AML-193 (cell line): ENCODE results near the gene ADAMTS3.

Experiments
- DNase-seq, 2 experiments: peaks; one replicate each; lab custom pipeline; 2025; lab: John Stamatoyannopoulos, UW

Gene ADAMTS3

GRCh38 chr4:72408568-72408967, 160.5 kb downstream of the ADAMTS3 start:
- DNase-seq: no peak

GRCh38 chr4:72405417-72405816, 163.6 kb downstream of the ADAMTS3 start:
- no peak for DNase-seq

GRCh38 chr4:72397314-72397713, 171.7 kb downstream of the ADAMTS3 start:
- DNase-seq: no peak

- DNase-seq: no peak
Measured at GRCh38 chr4:72394012-72394663, 174.9 kb downstream of the ADAMTS3 start.

GRCh38 chr4:72391281-72391680, 177.7 kb downstream of the ADAMTS3 start:
- no peak for DNase-seq

- DNase-seq: no peak
Measured at GRCh38 chr4:72390409-72390808, 178.6 kb downstream of the ADAMTS3 start.

GRCh38 chr4:72388521-72388920, 180.5 kb downstream of the ADAMTS3 start:
- no peak for DNase-seq

- DNase-seq: no peak
Measured at GRCh38 chr4:72387959-72388358, 181.1 kb downstream of the ADAMTS3 start.

- no peak for DNase-seq
Measured at GRCh38 chr4:72383439-72383838, 185.6 kb downstream of the ADAMTS3 start.

GRCh38 chr4:72378901-72379300, 190.1 kb downstream of the ADAMTS3 start:
- no peak for DNase-seq

GRCh38 chr4:72377491-72378194, 191.4 kb downstream of the ADAMTS3 start:
- no peak for DNase-seq

GRCh38 chr4:72376901-72377300, 192.1 kb downstream of the ADAMTS3 start:
- no peak for DNase-seq

- no peak for DNase-seq
Measured at GRCh38 chr4:72375073-72375736, 193.8 kb downstream of the ADAMTS3 start.

GRCh38 chr4:72374159-72374558, 194.9 kb downstream of the ADAMTS3 start:
- DNase-seq: no peak

GRCh38 chr4:72366601-72367000, 202.4 kb downstream of the ADAMTS3 start:
- DNase-seq: no peak

GRCh38 chr4:72365981-72366380, 203.0 kb downstream of the ADAMTS3 start:
- DNase-seq: no peak

GRCh38 chr4:72365016-72365415, 204.0 kb downstream of the ADAMTS3 start:
- no peak for DNase-seq

- DNase-seq: no peak
Measured at GRCh38 chr4:72360075-72360474, 208.9 kb downstream of the ADAMTS3 start.

- DNase-seq: no peak
Measured at GRCh38 chr4:72358483-72358882, 210.5 kb downstream of the ADAMTS3 start.

- DNase-seq: no peak
Measured at GRCh38 chr4:72357908-72358307, 211.1 kb downstream of the ADAMTS3 start.

- DNase-seq: no peak
Measured at GRCh38 chr4:72352711-72353110, 216.3 kb downstream of the ADAMTS3 start.

GRCh38 chr4:72351521-72351920, 217.5 kb downstream of the ADAMTS3 start:
- DNase-seq: no peak

- DNase-seq: no peak
Measured at GRCh38 chr4:72348701-72349100, 220.3 kb downstream of the ADAMTS3 start.
